ENCODE measurements around the gene UBASH3B.

Gene UBASH3B

GRCh38 chr11:122843281-122844141, 188.0 kb downstream of the UBASH3B start:
- H3K4me1 ChIP-seq: no peaks in the 10 kb centered on the region
- H3K4me3 ChIP-seq (ENCODE audit: low read depth, low read length): no peak overlapping the region
- H3K4me2 ChIP-seq (ENCODE audit: low read length): no peak overlapping the region
- no peak overlapping the region for H3K9ac ChIP-seq
- H3K9me3 ChIP-seq (ENCODE audit: control insufficient read depth, low read length): no peaks in the 10 kb centered on the region
- H3K79me2 ChIP-seq: no peaks in the 10 kb centered on the region
- H3K27me3 ChIP-seq (ENCODE audit: control insufficient read depth, insufficient read depth, low read length): no peaks in the 10 kb centered on the region
- H3K36me3 ChIP-seq (ENCODE audit: control insufficient read depth, insufficient read depth, low read length): no peaks in the 10 kb centered on the region
- H3K27ac ChIP-seq: no peak overlapping the region
- H2AFZ ChIP-seq: no peak overlapping the region
- TF ChIP-seq CTCF (IDR thresholded peaks at IDR 0.05): no peak

- H3K9ac ChIP-seq: no peak overlapping the region
Measured at GRCh38 chr11:122847466-122847865, 191.9 kb downstream of the UBASH3B start.

GRCh38 chr11:122848186-122848585, 192.7 kb downstream of the UBASH3B start:
- Histone ChIP-seq H3K4me3 (ENCODE audit: low read depth, low read length) (no peak overlapping the region), H3K27ac (no peak overlapping the region), H3K79me2 (no peaks in the 10 kb centered on the region), H3K4me1 (no peaks in the 10 kb centered on the region), H2AFZ (no peak overlapping the region), H3K4me2 (ENCODE audit: low read length) (no peak overlapping the region), H3K36me3 (ENCODE audit: control insufficient read depth, insufficient read depth, low read length) (no peaks in the 10 kb centered on the region), H3K27me3 (ENCODE audit: control insufficient read depth, insufficient read depth, low read length) (no peaks in the 10 kb centered on the region), H3K9me3 (ENCODE audit: control insufficient read depth, low read length) (no peaks in the 10 kb centered on the region), H3K9ac (no peak overlapping the region)
- TF ChIP-seq CTCF (IDR thresholded peaks at IDR 0.05): no peak

More at GRCh38 chr11:122847466-122847865, 191.9 kb downstream of the UBASH3B start:
- H3K4me3 ChIP-seq (ENCODE audit: low read depth, low read length): no peak overlapping the region
- no peak overlapping the region for H2AFZ ChIP-seq
- H3K4me1 ChIP-seq: no peaks in the 10 kb centered on the region
- H3K27ac ChIP-seq: no peak overlapping the region
- no peak for TF ChIP-seq CTCF (IDR thresholded peaks at IDR 0.05)
- H3K9me3 ChIP-seq (ENCODE audit: control insufficient read depth, low read length): no peaks in the 10 kb centered on the region
- H3K4me2 ChIP-seq (ENCODE audit: low read length): no peak overlapping the region
- H3K36me3 ChIP-seq (ENCODE audit: control insufficient read depth, insufficient read depth, low read length): no peaks in the 10 kb centered on the region
- H3K79me2 ChIP-seq: no peaks in the 10 kb centered on the region
- H3K27me3 ChIP-seq (ENCODE audit: control insufficient read depth, insufficient read depth, low read length): no peaks in the 10 kb centered on the region

GRCh38 chr11:122850076-122850631, 194.6 kb downstream of the UBASH3B start:
- H3K4me1 ChIP-seq: no peaks in the 10 kb centered on the region
- H3K27me3 ChIP-seq (ENCODE audit: control insufficient read depth, insufficient read depth, low read length): no peaks in the 10 kb centered on the region
- no peak for TF ChIP-seq CTCF (IDR thresholded peaks at IDR 0.05)
- H3K9ac ChIP-seq: no peak overlapping the region
- no peak overlapping the region for H3K4me3 ChIP-seq (ENCODE audit: low read depth, low read length)
- H3K36me3 ChIP-seq (ENCODE audit: control insufficient read depth, insufficient read depth, low read length): no peaks in the 10 kb centered on the region
- no peaks in the 10 kb centered on the region for H3K9me3 ChIP-seq (ENCODE audit: control insufficient read depth, low read length)
- no peak overlapping the region for H3K4me2 ChIP-seq (ENCODE audit: low read length)
- no peaks in the 10 kb centered on the region for H3K79me2 ChIP-seq
- no peak overlapping the region for H3K27ac ChIP-seq
- H2AFZ ChIP-seq: no peak overlapping the region

All from parathyroid adenoma (tissue), 2 donors.